GM19328 (cell line): ENCODE data around the gene DMRTC2.

Experiments
- ATAC-seq: cut with Tn5 transposase; IDR thresholded peaks from one replicate; pipeline ENCODE4 v1.9.1; 2021; ENCODE audit warnings: mild to moderate bottlenecking, moderate library complexity; ENCODE audit not compliant: unreplicated experiment

DMRTC2 gene

GRCh38 chr19:41845051-41845590 lies 279 bp downstream of the DMRTC2 start:
- no peak for ATAC-seq

- ATAC-seq: no peak
Observed at GRCh38 chr19:41847351-41848105, 2.7 kb downstream of the DMRTC2 start.

- ATAC-seq: no peak
Observed at GRCh38 chr19:41848666-41849065, 3.8 kb downstream of the DMRTC2 start.

GRCh38 chr19:41849067-41849466 lies 4.2 kb downstream of the DMRTC2 start:
- ATAC-seq: no peak

- ATAC-seq: no peak
Observed at GRCh38 chr19:41850381-41850780, 5.5 kb downstream of the DMRTC2 start.

GRCh38 chr19:41851456-41851855 lies 6.6 kb downstream of the DMRTC2 start:
- no peak for ATAC-seq

GRCh38 chr19:41853344-41853743 lies 8.5 kb downstream of the DMRTC2 start:
- no peak for ATAC-seq

GRCh38 chr19:41853768-41854167 lies 8.9 kb downstream of the DMRTC2 start:
- no peak for ATAC-seq

GRCh38 chr19:41859213-41859617 lies 14.4 kb downstream of the DMRTC2 start:
- no peak for ATAC-seq

- peak; percentile 76 for ATAC-seq
Observed at GRCh38 chr19:41859618-41860418, 15.0 kb downstream of the DMRTC2 start, which contains the start of gene RPS19. Gene RPS19 (plus strand): TSS chr19:41860255. CDS start chr19:41860775, 520 bp downstream.

- ATAC-seq: peak; percentile 17
Observed at GRCh38 chr19:41860419-41861115, 15.7 kb downstream of the DMRTC2 start.

- ATAC-seq: no peak
Observed at GRCh38 chr19:41861116-41861768, 16.4 kb downstream of the DMRTC2 start.

- ATAC-seq: no peak
Observed at GRCh38 chr19:41861846-41862245, 17.0 kb downstream of the DMRTC2 start.

GRCh38 chr19:41862445-41862986 lies 17.7 kb downstream of the DMRTC2 start:
- no peak for ATAC-seq

GRCh38 chr19:41863209-41863931 lies 18.5 kb downstream of the DMRTC2 start:
- no peak for ATAC-seq

- ATAC-seq: no peak
Observed at GRCh38 chr19:41864374-41864773, 19.5 kb downstream of the DMRTC2 start.

- no peak for ATAC-seq
Observed at GRCh38 chr19:41866284-41866683, 21.4 kb downstream of the DMRTC2 start.

- ATAC-seq: no peak
Observed at GRCh38 chr19:41868120-41868988, 23.5 kb downstream of the DMRTC2 start.

- ATAC-seq: no peak
Observed at GRCh38 chr19:41868989-41869300, 24.1 kb downstream of the DMRTC2 start.
